GM13976 (cell line): ENCODE measurements around the gene CAMKMT.
"Not testable (repeated sequence)": the region's sequence is repeated elsewhere in the genome, so short reads cannot be mapped to it uniquely, and the experiment has no call there.

ENCODE experiments used
- DNase-seq: peaks from one replicate; pipeline ENCODE4 v3.0.0; 2012; ENCODE audit warnings: low spot score
- CTCF ChIP-seq: IDR thresholded peaks from 2 replicates; pipeline ENCODE4 v1.5.1; 2012; ENCODE audit warnings: borderline replicate concordance, mild to moderate bottlenecking; ENCODE audit not compliant: insufficient read depth; ENCODE audit errors: extremely low read depth, missing control alignments, control extremely low read depth
- in situ Hi-C: fragments of 300-500 bp; cut with MboI; formaldehyde crosslinking; loops from one replicate; pipeline ENCODE4 v1.12.0; 2022; ENCODE audit warnings: low sequenced_read_pairs, mixed read lengths, inconsistent platforms; ENCODE audit not compliant: unreplicated experiment

The CAMKMT gene

GRCh38 chr2:44495544-44495943 is 133.8 kb downstream of the CAMKMT start:
- in situ Hi-C loops: no loop called here
- no peak for DNase-seq
- no peak for TF ChIP-seq CTCF

GRCh38 chr2:44496130-44496529 is 134.4 kb downstream of the CAMKMT start:
- TF ChIP-seq CTCF: no peak
- DNase-seq: no peak
- in situ Hi-C loops: no loop called here

GRCh38 chr2:44498551-44498950 is 136.8 kb downstream of the CAMKMT start:
- in situ Hi-C loops: no loop called here
- no peak for DNase-seq
- no peak for TF ChIP-seq CTCF

- DNase-seq, in situ Hi-C loops: not testable (repeated sequence)
These were observed 143.9 kb downstream of the CAMKMT start for GRCh38 chr2:44505664-44506063.

GRCh38 chr2:44510246-44510645 is 148.5 kb downstream of the CAMKMT start:
- TF ChIP-seq CTCF: no peak
- no peak for DNase-seq
- in situ Hi-C loops: no loop called here

GRCh38 chr2:44515416-44515815 is 153.7 kb downstream of the CAMKMT start:
- DNase-seq: no peak
- in situ Hi-C loops: no loop called here
- TF ChIP-seq CTCF: no peak

GRCh38 chr2:44519026-44519425 is 157.3 kb downstream of the CAMKMT start:
- in situ Hi-C loops: no loop called here
- TF ChIP-seq CTCF: no peak
- no peak for DNase-seq
